ENCODE measurements around the gene S100A14. TPM values are rescaled to one million over a fixed set of nuclear protein-coding genes. Genes with fewer than 3 reads are reported as not detected.
A peak's percentile ranks its signal among the peaks of the same experiment; 100 is the strongest.

Gene S100A14
- total and polyA plus RNA-seq, 2 of the 13 experiments (the other 11 are each of a cell fraction or from before 2014, with no cell fraction given): 1.4 to 7.7 TPM

- peak; percentile 52; the same call in 1 of the 2 replicates for TF ChIP-seq ZBTB43 (CRISPR knock-in tag; conservative IDR thresholded peaks at IDR 0.05)
- no peak for TF ChIP-seq TBP (CRISPR knock-in tag; IDR thresholded peaks at IDR 0.05)
- TF ChIP-seq MED13 (CRISPR knock-in tag; IDR thresholded peaks at IDR 0.05): peak; percentile 60; the same call in 1 of the 2 replicates
- TF ChIP-seq DNMT1 (CRISPR knock-in tag; IDR thresholded peaks at IDR 0.05): no peak
- no peak for TF ChIP-seq MAFK (conservative IDR thresholded peaks at IDR 0.05 in 1 of 2, IDR thresholded peaks at IDR 0.05 in 1 of 2; ENCODE audit: low read length in 2 of 2)
- no peak for TF ChIP-seq NCOA5 (CRISPR knock-in tag; IDR thresholded peaks at IDR 0.05)
- no peak for TF ChIP-seq GLI4 (CRISPR knock-in tag; IDR thresholded peaks at IDR 0.05; ENCODE audit: borderline replicate concordance)
- no peak for TF ChIP-seq EEA1 (CRISPR knock-in tag; IDR thresholded peaks at IDR 0.05; ENCODE audit: borderline replicate concordance)
- TF ChIP-seq ZNF264 (CRISPR knock-in tag; IDR thresholded peaks at IDR 0.05): no peak
- TF ChIP-seq RBFOX2 (IDR thresholded peaks at IDR 0.05; ENCODE audit: low read depth, low read length): peak; percentile 92
- TF ChIP-seq PCBP1 (IDR thresholded peaks at IDR 0.05; ENCODE audit: borderline replicate concordance, low read depth, low read length): no peak
- TF ChIP-seq, protein P1, sequence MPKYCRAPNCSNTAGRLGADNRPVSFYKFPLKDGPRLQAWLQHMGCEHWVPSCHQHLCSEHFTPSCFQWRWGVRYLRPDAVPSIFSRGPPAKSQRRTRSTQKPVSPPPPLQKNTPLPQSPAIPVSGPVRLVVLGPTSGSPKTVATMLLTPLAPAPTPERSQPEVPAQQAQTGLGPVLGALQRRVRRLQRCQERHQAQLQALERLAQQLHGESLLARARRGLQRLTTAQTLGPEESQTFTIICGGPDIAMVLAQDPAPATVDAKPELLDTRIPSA (CRISPR knock-in tag; IDR thresholded peaks at IDR 0.05; ENCODE audit: borderline replicate concordance): no peak
- TF ChIP-seq ZNF317 (CRISPR knock-in tag; IDR thresholded peaks at IDR 0.05): peak; percentile 78; the same call in 1 of the 2 replicates
- no peak for TF ChIP-seq HMG20A (CRISPR knock-in tag; IDR thresholded peaks at IDR 0.05; ENCODE audit: borderline replicate concordance)
- TF ChIP-seq ZNF432 (CRISPR knock-in tag; IDR thresholded peaks at IDR 0.05; ENCODE audit: borderline replicate concordance): no peak
- TF ChIP-seq ERF (CRISPR knock-in tag; IDR thresholded peaks at IDR 0.05): 0 out of 2 replicates have a peak, but pooled peaks have one; percentile 34
- TF ChIP-seq ZNF512 (CRISPR knock-in tag; IDR thresholded peaks at IDR 0.05): no peak
- no peak for TF ChIP-seq ZFP1 (CRISPR knock-in tag; IDR thresholded peaks at IDR 0.05)
- 0 out of 2 replicates have a peak, but pooled peaks have one; percentile 67 for TF ChIP-seq NCOA1 (CRISPR knock-in tag; IDR thresholded peaks at IDR 0.05)
- peak; percentile 84 for TF ChIP-seq KMT2B (CRISPR knock-in tag; IDR thresholded peaks at IDR 0.05)
- TF ChIP-seq ZNF782 (CRISPR knock-in tag; IDR thresholded peaks at IDR 0.05; ENCODE audit: borderline replicate concordance): no peak; the same call in 1 of the 2 replicates
- peak; percentile 89 for TF ChIP-seq NR2C2 (CRISPR knock-in tag; IDR thresholded peaks at IDR 0.05; ENCODE audit: borderline replicate concordance)
- peak; percentile 82; the same call in 1 of the 2 replicates for TF ChIP-seq ZNF607 (CRISPR knock-in tag; IDR thresholded peaks at IDR 0.05; ENCODE audit: borderline replicate concordance)
- peak; percentile 98 for TF ChIP-seq ZFX (CRISPR knock-in tag; IDR thresholded peaks at IDR 0.05; ENCODE audit: low read depth)
- TF ChIP-seq SCMH1 (CRISPR knock-in tag; IDR thresholded peaks at IDR 0.05; ENCODE audit: borderline replicate concordance): no peak
- TF ChIP-seq ZNF552 (CRISPR knock-in tag; IDR thresholded peaks at IDR 0.05; ENCODE audit: borderline replicate concordance): no peak
- no peak for TF ChIP-seq SOX6 (IDR thresholded peaks at IDR 0.05)
- peak; percentile 52; the same call in 1 of the 2 replicates for TF ChIP-seq SOX6 (CRISPR knock-in tag; IDR thresholded peaks at IDR 0.05)
- no peak for TF ChIP-seq ZFAT (CRISPR knock-in tag; conservative IDR thresholded peaks at IDR 0.05)
These were observed 42.5 kb upstream of the S100A14 start, which contains the start of gene SNAPIN (continued) for GRCh38 chr1:153658400-153659174.

Data from HepG2 (cell line).